Endodermal cell (in vitro differentiated cells): ENCODE measurements around the gene CD34. TPM values are rescaled to one million over a fixed set of nuclear protein-coding genes. Genes with fewer than 3 reads are reported as not detected.

Experiments
- DNase-seq: peaks from one replicate; pipeline ENCODE4 v3.0.0-alpha.2; 2017
- H3K27ac ChIP-seq: 2 replicates; pipeline ENCODE4 v1.5.1; 2013; ENCODE audit warnings: mild to moderate bottlenecking, low read depth, low read length, moderate library complexity
- H3K27me3 ChIP-seq: 2 replicates; pipeline ENCODE4 v1.6.1; 2013; ENCODE audit warnings: mild to moderate bottlenecking, low read length, moderate library complexity; ENCODE audit not compliant: insufficient read depth, control insufficient read depth, poor library complexity, severe bottlenecking
- H3K36me3 ChIP-seq: 2 replicates; pipeline ENCODE4 v1.7.0; 2013; ENCODE audit warnings: mild to moderate bottlenecking, low read length, moderate library complexity; ENCODE audit not compliant: control insufficient read depth, insufficient read depth
- H3K4me1 ChIP-seq: one replicate; pipeline ENCODE4 v1.7.0; 2013; ENCODE audit warnings: low read length; ENCODE audit not compliant: control insufficient read depth, insufficient read depth
- H3K4me3 ChIP-seq: 2 replicates; pipeline ENCODE4 v1.5.1; 2013; ENCODE audit warnings: mild to moderate bottlenecking, low read length, moderate library complexity
- H3K9ac ChIP-seq: 2 replicates; pipeline ENCODE4 v1.6.1; 2013; ENCODE audit warnings: mild to moderate bottlenecking, low read length, moderate library complexity; ENCODE audit not compliant: poor library complexity, severe bottlenecking; ENCODE audit errors: extremely low read depth
- H3K9me3 ChIP-seq: 2 replicates; pipeline ENCODE4 v1.6.1; 2013; ENCODE audit warnings: mild to moderate bottlenecking, low read length, moderate library complexity; ENCODE audit not compliant: control insufficient read depth
- H3K27ac Mint-ChIP-seq: 2 replicates; pipeline ENCODE4 v1.8.0; 2020; ENCODE audit warnings: mixed read lengths
- H3K27me3 Mint-ChIP-seq: 2 replicates; pipeline ENCODE4 v1.8.0; 2021; ENCODE audit warnings: mild to moderate bottlenecking, mixed read lengths; ENCODE audit not compliant: insufficient read depth
- H3K36me3 Mint-ChIP-seq: 2 replicates; pipeline ENCODE4 v1.8.0; 2020; ENCODE audit warnings: low read depth, mixed read lengths
- H3K4me1 Mint-ChIP-seq: 2 replicates; pipeline ENCODE4 v1.8.0; 2020; ENCODE audit warnings: mixed read lengths
- H3K4me3 Mint-ChIP-seq: 2 replicates; pipeline ENCODE4 v1.8.0; 2020; ENCODE audit warnings: mild to moderate bottlenecking, moderate library complexity, mixed read lengths
- H3K9me3 Mint-ChIP-seq: 2 replicates; pipeline ENCODE4 v1.8.0; 2020; ENCODE audit warnings: mild to moderate bottlenecking, mixed read lengths
- WGBS, 2 experiments: methylation state at CpG; one replicate each; pipeline versions ENCODE4 v1.1.5 to v1.1.7; 2013; ENCODE audit warnings: missing lambda C conversion rate in 2 of 2, mixed read lengths in 1 of 2; ENCODE audit not compliant: insufficient coverage in 1 of 2, insufficient read length in 1 of 2; 5-methylcytosine and 5-hydroxymethylcytosine counted together
- total RNA-seq, 2 donors: library from RNA; stranded (reverse); fragmentation: NEBNext Ultra II Directional in 1 of 2; extraction: Animal tissue kit (Norgen Biotek cat#: 25700) in 1 of 2; gene quantifications; 2 replicates in 1 of 2; 3 replicates in 1 of 2; pipeline ENCODE4 v1.2.1, GENCODE V29; 2021
- TF ChIP-seq, protein P1 (sequence below): fragments of 200-600 bp; sonication (generic); conservative IDR thresholded peaks from 2 replicates; pipeline ENCODE4 v1.5.0; 2021; ENCODE audit warnings: antibody characterized with exemption, mild to moderate bottlenecking

The CD34 gene
- total RNA-seq, 2 donors from 2014 or later = 1.6 to 6.9 TPM

DNA sequence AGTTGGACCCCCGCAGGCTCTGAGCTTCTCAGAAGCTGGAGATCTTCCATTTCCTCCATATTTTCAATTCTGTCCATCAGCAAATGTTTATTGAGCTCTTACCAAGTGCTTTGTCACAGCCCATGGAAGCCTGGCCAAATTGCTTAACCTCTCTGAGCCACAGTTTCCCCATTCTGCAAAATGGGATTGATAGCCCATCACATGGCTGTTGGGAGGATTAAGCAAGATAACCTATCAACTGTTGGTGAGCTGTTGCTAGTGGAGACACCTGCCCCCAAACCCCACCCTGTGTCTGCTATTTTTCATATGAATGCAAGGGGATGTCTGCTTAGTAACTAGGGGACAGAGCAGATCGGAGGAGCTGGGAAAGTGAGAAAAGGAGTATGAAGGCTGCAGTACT lies 38.3 kb downstream of the CD34 start:
- peaks cover 31% of the 10 kb centered on the region for H3K27me3 ChIP-seq
- no peaks in the 10 kb centered on the region for H3K36me3 ChIP-seq
- no peak for DNase-seq
- no peaks in the 10 kb centered on the region for H3K4me1 ChIP-seq
- Mint-ChIP-seq H3K9me3 (no peaks in the 10 kb centered on the region), H3K4me1 (peaks cover 6% of the 10 kb centered on the region), H3K4me3 (no peak overlapping the region), H3K27ac (no peak overlapping the region), H3K36me3 (no peaks in the 10 kb centered on the region), H3K27me3 (peaks cover 39% of the 10 kb centered on the region)
- no peaks in the 10 kb centered on the region for H3K9me3 ChIP-seq
- H3K4me3 ChIP-seq = no peak overlapping the region
- no peak overlapping the region for H3K27ac ChIP-seq
- 92 to 100% methylated on average over 2 of the region's 2 CpGs for WGBS, 2 experiments
- H3K9ac ChIP-seq = no peak overlapping the region
- TF ChIP-seq, protein P1, sequence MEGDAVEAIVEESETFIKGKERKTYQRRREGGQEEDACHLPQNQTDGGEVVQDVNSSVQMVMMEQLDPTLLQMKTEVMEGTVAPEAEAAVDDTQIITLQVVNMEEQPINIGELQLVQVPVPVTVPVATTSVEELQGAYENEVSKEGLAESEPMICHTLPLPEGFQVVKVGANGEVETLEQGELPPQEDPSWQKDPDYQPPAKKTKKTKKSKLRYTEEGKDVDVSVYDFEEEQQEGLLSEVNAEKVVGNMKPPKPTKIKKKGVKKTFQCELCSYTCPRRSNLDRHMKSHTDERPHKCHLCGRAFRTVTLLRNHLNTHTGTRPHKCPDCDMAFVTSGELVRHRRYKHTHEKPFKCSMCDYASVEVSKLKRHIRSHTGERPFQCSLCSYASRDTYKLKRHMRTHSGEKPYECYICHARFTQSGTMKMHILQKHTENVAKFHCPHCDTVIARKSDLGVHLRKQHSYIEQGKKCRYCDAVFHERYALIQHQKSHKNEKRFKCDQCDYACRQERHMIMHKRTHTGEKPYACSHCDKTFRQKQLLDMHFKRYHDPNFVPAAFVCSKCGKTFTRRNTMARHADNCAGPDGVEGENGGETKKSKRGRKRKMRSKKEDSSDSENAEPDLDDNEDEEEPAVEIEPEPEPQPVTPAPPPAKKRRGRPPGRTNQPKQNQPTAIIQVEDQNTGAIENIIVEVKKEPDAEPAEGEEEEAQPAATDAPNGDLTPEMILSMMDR = no peak

DNA sequence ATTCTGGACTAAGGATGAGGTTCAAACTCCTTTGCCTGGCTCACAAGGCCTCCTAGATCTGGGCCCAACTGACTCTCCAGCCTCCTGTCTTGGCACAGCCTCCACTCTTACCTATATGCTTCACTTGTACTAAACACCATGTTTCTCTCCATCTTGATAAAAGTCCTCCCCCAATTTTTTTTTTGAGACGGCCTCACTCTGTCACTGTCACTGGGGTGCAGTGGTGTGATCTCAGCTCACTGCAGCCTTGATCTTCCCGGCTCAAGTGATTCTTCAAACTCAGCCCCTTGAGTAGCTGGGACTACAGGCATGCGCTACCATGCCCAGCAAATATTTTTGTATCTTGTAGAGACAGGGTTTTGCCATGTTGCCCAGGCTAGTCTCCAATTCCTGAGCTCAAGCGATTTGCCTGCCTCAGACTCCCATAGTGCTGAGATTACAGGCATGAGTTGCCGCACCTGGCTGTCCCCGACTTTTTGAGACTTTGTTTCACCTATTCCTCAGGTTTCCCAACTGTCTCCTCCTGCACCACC lies 39.7 kb downstream of the CD34 start:
- Histone ChIP-seq H3K4me3 (no peak overlapping the region), H3K27ac (no peak overlapping the region), H3K9me3 (no peaks in the 10 kb centered on the region), H3K36me3 (no peaks in the 10 kb centered on the region), H3K27me3 (peaks cover 31% of the 10 kb centered on the region), H3K9ac (no peak overlapping the region), H3K4me1 (no peaks in the 10 kb centered on the region)
- H3K27ac Mint-ChIP-seq = no peak overlapping the region
- H3K36me3 Mint-ChIP-seq = no peaks in the 10 kb centered on the region
- TF ChIP-seq, protein P1 = no peak
- peak; percentile 3 for DNase-seq
- WGBS, 2 experiments = 95 to 96% methylated on average over 4 to 6 of the region's 6 CpGs
- H3K4me3 Mint-ChIP-seq = no peak overlapping the region
- H3K4me1 Mint-ChIP-seq = peaks cover 6% of the 10 kb centered on the region
- H3K9me3 Mint-ChIP-seq = no peaks in the 10 kb centered on the region
- peaks cover 33% of the 10 kb centered on the region for H3K27me3 Mint-ChIP-seq

DNA sequence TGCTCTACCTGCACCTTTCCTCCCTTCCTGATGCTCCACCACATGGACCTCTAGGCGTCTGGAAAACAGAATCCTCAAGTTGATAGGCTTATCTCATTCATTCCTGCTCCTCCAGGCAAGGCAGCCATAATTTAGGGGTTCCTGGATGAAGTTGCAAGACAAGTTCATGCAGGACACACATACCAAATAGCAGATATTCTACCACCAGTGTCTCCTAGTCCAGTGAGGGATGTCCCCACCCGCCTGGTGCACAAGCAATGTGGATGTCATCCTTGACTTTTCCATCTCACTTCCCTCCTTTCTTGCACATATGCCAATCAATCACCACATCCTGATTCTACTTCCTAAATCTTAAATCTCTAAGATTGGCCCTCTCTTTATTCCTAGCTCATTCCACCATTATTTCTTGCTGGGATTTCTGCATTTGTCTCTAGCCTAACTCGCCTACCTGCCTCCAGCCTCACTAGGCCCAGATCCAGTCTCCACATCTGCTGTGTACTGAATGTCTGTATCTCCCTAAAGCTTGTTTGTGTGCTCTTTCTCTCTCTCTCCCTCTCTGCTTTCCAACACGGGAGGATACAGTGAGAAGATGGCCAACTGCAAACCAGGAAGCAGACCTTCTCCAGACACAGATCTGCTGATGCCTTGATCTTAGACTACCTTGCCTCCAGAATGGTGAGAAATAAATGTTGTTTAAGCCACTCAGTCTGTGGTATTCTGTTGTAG lies 40.5 kb downstream of the CD34 start:
- H3K4me1 ChIP-seq = no peaks in the 10 kb centered on the region
- no peak overlapping the region for H3K4me3 Mint-ChIP-seq
- H3K9me3 ChIP-seq = no peaks in the 10 kb centered on the region
- peaks cover 28% of the 10 kb centered on the region for H3K27me3 Mint-ChIP-seq
- H3K27me3 ChIP-seq = peaks cover 31% of the 10 kb centered on the region
- TF ChIP-seq, protein P1 = no peak
- no peak overlapping the region for H3K27ac Mint-ChIP-seq
- no peaks in the 10 kb centered on the region for H3K36me3 Mint-ChIP-seq
- WGBS, 2 experiments = 88 to 100% methylated on average over 2 to 4 of the region's 4 CpGs
- H3K27ac ChIP-seq = no peak overlapping the region
- no peak overlapping the region for H3K4me3 ChIP-seq
- DNase-seq = no peak
- H3K4me1 Mint-ChIP-seq = peaks cover 6% of the 10 kb centered on the region
- H3K9ac ChIP-seq = no peak overlapping the region
- no peaks in the 10 kb centered on the region for H3K36me3 ChIP-seq
- H3K9me3 Mint-ChIP-seq = no peaks in the 10 kb centered on the region
